Ovary (tissue), 3 donors: ENCODE results near the gene NOP9.

Experiments used
- EP300 ChIP-seq: sonication (generic); formaldehyde crosslinking; IDR thresholded peaks from one replicate; pipeline ENCODE4 v1.6.1; 2017; ENCODE audit warnings: antibody characterized with exemption
- TF ChIP-seq, protein P1 (sequence below), 3 donors: fragments of 450-650 bp in 2 of 3; fragments of 200-600 bp in 1 of 3; IDR thresholded peaks; one replicate each; pipeline versions ENCODE4 v1.5.1 to v1.8.0; 2016 to 2022; ENCODE audit warnings: antibody characterized with exemption in 3 of 3, mild to moderate bottlenecking in 1 of 3
- donor health status: DM: no; HTN: no; CAD: no.

- TF ChIP-seq, protein P1, sequence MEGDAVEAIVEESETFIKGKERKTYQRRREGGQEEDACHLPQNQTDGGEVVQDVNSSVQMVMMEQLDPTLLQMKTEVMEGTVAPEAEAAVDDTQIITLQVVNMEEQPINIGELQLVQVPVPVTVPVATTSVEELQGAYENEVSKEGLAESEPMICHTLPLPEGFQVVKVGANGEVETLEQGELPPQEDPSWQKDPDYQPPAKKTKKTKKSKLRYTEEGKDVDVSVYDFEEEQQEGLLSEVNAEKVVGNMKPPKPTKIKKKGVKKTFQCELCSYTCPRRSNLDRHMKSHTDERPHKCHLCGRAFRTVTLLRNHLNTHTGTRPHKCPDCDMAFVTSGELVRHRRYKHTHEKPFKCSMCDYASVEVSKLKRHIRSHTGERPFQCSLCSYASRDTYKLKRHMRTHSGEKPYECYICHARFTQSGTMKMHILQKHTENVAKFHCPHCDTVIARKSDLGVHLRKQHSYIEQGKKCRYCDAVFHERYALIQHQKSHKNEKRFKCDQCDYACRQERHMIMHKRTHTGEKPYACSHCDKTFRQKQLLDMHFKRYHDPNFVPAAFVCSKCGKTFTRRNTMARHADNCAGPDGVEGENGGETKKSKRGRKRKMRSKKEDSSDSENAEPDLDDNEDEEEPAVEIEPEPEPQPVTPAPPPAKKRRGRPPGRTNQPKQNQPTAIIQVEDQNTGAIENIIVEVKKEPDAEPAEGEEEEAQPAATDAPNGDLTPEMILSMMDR (IDR thresholded peaks at IDR 0.05): peak; percentile 44 to 84 (median 80)
- no peak for TF ChIP-seq EP300
Observed at GRCh38 chr14:24271134-24271833, 28.4 kb upstream of the NOP9 start, which contains the start of gene RABGGTA.
